HepG2 (cell line): ENCODE data around the gene IGF2BP1. TPM values are rescaled to one million over a fixed set of nuclear protein-coding genes. Genes with fewer than 3 reads are reported as not detected.

Experiments
- ARNT ChIP-seq: fragments of 450-650 bp; IDR thresholded peaks from 2 replicates; pipeline ENCODE4 v1.6.1; 2017
- ARNTL ChIP-seq: sonication (generic); formaldehyde crosslinking; IDR thresholded peaks from 2 replicates; pipeline ENCODE4 v1.4.0; 2020; ENCODE audit warnings: mild to moderate bottlenecking, missing genetic modification reagents
- CHCHD3 ChIP-seq: sonication (generic); formaldehyde crosslinking; IDR thresholded peaks from 2 replicates; pipeline ENCODE4 v1.8.0; 2022; ENCODE audit warnings: mild to moderate bottlenecking, missing genetic modification reagents, moderate library complexity
- CSRNP2 ChIP-seq: sonication (generic); formaldehyde crosslinking; conservative IDR thresholded peaks from 2 replicates; pipeline ENCODE4 v1.8.0; 2022; ENCODE audit warnings: low read depth, missing genetic modification reagents
- FLYWCH1 ChIP-seq: sonication (generic); formaldehyde crosslinking; IDR thresholded peaks from 2 replicates; pipeline ENCODE4 v1.8.1; 2023; ENCODE audit warnings: mild to moderate bottlenecking, missing genetic modification reagents
- FOXA3 ChIP-seq: IDR thresholded peaks from 2 replicates; pipeline ENCODE4 v1.6.1; 2016; ENCODE audit warnings: missing genetic modification reagents, missing compliant biosample characterization
- FOXO1 ChIP-seq: sonication (generic); formaldehyde crosslinking; IDR thresholded peaks from 2 replicates; pipeline ENCODE4 v1.4.0; 2020; ENCODE audit warnings: missing genetic modification reagents
- KDM6A ChIP-seq: IDR thresholded peaks from 2 replicates; pipeline ENCODE4 v1.6.1; 2016; ENCODE audit warnings: low read depth
- MAZ ChIP-seq, 2 experiments: sonication (generic) in 1 of 2; formaldehyde crosslinking in 1 of 2; IDR thresholded peaks; 2 replicates each; pipeline versions ENCODE4 v1.5.0 to v1.6.1; 2012 to 2020; ENCODE audit warnings: low read depth in 2 of 2, mild to moderate bottlenecking in 2 of 2, borderline replicate concordance in 1 of 2, improper control_type of control experiment in 1 of 2, low read length in 1 of 2, missing genetic modification reagents in 1 of 2, moderate library complexity in 1 of 2
- MYPOP ChIP-seq: sonication (generic); formaldehyde crosslinking; IDR thresholded peaks from 2 replicates; pipeline ENCODE4 v1.8.1; 2023; ENCODE audit warnings: mild to moderate bottlenecking, moderate library complexity, missing genetic modification reagents
- NFIB ChIP-seq: sonication (generic); formaldehyde crosslinking; IDR thresholded peaks from 2 replicates; pipeline ENCODE4 v1.9.0; 2021; ENCODE audit warnings: missing genetic modification reagents, mild to moderate bottlenecking, borderline replicate concordance
- PPARG ChIP-seq: conservative IDR thresholded peaks from 2 replicates; pipeline ENCODE4 v1.6.1; 2016; ENCODE audit warnings: missing biosample characterization, missing genetic modification reagents
- RBM39 ChIP-seq: fragments of 200-400 bp; formaldehyde crosslinking; IDR thresholded peaks from one replicate; pipeline ENCODE4 v1.6.1; 2018; ENCODE audit warnings: antibody characterized with exemption, mild to moderate bottlenecking, low read depth, low read length; ENCODE audit not compliant: poor library complexity, severe bottlenecking
- REL ChIP-seq: sonication (generic); formaldehyde crosslinking; conservative IDR thresholded peaks from 2 replicates; pipeline ENCODE4 v1.8.0; 2022; ENCODE audit warnings: mild to moderate bottlenecking, missing genetic modification reagents, moderate library complexity
- SALL1 ChIP-seq: sonication (generic); formaldehyde crosslinking; IDR thresholded peaks from 2 replicates; pipeline ENCODE4 v1.8.0; 2022; ENCODE audit warnings: mild to moderate bottlenecking, missing genetic modification reagents
- TEAD3 ChIP-seq: optimal IDR thresholded peaks from 2 replicates; pipeline ENCODE3; 2016; ENCODE audit warnings: borderline replicate concordance
- TFAP4 ChIP-seq: sonication (generic); IDR thresholded peaks from 2 replicates; pipeline ENCODE4 v1.6.1; 2016; ENCODE audit warnings: low read depth, borderline replicate concordance
- TOPORS ChIP-seq: sonication (generic); formaldehyde crosslinking; IDR thresholded peaks from 2 replicates; pipeline ENCODE4 v1.8.0; 2023; ENCODE audit warnings: mild to moderate bottlenecking, missing genetic modification reagents
- TP53 ChIP-seq: sonication (generic); formaldehyde crosslinking; conservative IDR thresholded peaks from 2 replicates; pipeline ENCODE4 v1.4.0; 2020; ENCODE audit warnings: missing genetic modification reagents
- ZFAT ChIP-seq: sonication (generic); formaldehyde crosslinking; conservative IDR thresholded peaks from 2 replicates; pipeline ENCODE4 v1.8.1; 2023; ENCODE audit warnings: missing genetic modification reagents, inconsistent platforms
- ZNF121 ChIP-seq: sonication (generic); formaldehyde crosslinking; IDR thresholded peaks from 2 replicates; pipeline ENCODE4 v1.5.0; 2020; ENCODE audit warnings: mild to moderate bottlenecking, missing genetic modification reagents
- ZNF777 ChIP-seq: sonication (generic); formaldehyde crosslinking; IDR thresholded peaks from 2 replicates; pipeline ENCODE4 v1.4.0; 2020; ENCODE audit warnings: missing genetic modification reagents
- ZNF816 ChIP-seq: sonication (generic); formaldehyde crosslinking; IDR thresholded peaks from 2 replicates; pipeline ENCODE4 v1.8.0; 2022; ENCODE audit warnings: missing genetic modification reagents, mild to moderate bottlenecking, borderline replicate concordance
- polyA plus RNA-seq, 8 experiments: library from polyadenylated mRNA; depleted of rRNA in 3 of 8; stranded (reverse) in 7 of 8; unstranded in 1 of 8; fragments of >200 nt; fragmentation: Illumina TruSeq in 4 of 8; extraction: Trizol in 4 of 8; gene quantifications; 2 replicates each; pipeline versions ENCODE4 v1.2.1 to v1.2.3, GENCODE V29; 2011 to 2016; ENCODE audit warnings: low read depth in 4 of 8, missing spikeins in 1 of 8, mixed read lengths in 1 of 8; ENCODE audit not compliant: insufficient read depth in 1 of 8
- total RNA-seq, 5 experiments: library from RNA; depleted of rRNA; stranded (reverse); fragments of >200 nt; fragmentation: Illumina TruSeq; extraction: Trizol; gene quantifications; 2 replicates each; pipeline ENCODE4 v1.2.3, GENCODE V29; 2016; ENCODE audit warnings: low read depth in 1 of 5
- TF ChIP-seq, protein P1 (sequence below): sonication (generic); formaldehyde crosslinking; IDR thresholded peaks from 2 replicates; pipeline ENCODE4 v1.5.1; 2020; ENCODE audit warnings: mild to moderate bottlenecking, missing genetic modification reagents, moderate library complexity

IGF2BP1 gene
- total and polyA plus RNA-seq, 2 of the 13 experiments (the other 11 are each of a cell fraction or from before 2014, with no cell fraction given), result 29.7 to 75.1 TPM

DNA sequence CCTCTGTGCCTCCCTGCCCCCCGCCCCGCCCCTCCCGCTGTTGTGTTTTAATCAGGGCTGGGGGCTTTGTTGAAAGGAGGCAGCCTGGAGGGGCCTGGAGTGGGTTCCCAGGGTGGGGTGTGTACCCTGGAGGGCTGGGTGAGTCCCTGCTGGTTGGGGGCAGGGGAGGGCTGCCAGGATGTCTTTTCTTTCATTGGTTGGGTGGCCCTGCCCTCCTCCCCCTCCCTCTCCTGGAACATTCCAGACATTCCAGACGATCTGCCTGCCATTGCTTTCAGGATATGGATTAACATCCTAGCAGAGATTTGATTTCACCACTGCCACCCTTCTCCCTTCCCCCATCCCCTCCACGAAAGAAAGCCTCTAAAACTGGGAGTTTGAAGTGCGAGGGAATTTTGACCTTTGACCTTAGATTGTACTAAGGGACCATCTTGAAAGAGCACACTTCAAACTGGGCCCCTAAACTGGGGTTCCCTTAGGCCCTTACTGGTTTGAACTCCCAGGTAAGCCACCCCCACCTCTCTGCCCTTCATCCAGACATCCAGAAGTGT, 25.3 kb downstream of the IGF2BP1 start (continued):
- no peak for TF ChIP-seq RBM39
- no peak for TF ChIP-seq CHCHD3 (CRISPR knock-in tag)
- no peak for TF ChIP-seq MYPOP (CRISPR knock-in tag)
- peak; percentile 22; the same call in 1 of the 2 replicates for TF ChIP-seq FOXA3 (CRISPR knock-in tag)
- TF ChIP-seq KDM6A, result no peak; the same call in 1 of the 2 replicates
- no peak for TF ChIP-seq TOPORS (CRISPR knock-in tag)
- TF ChIP-seq TEAD3, result peak; percentile 99
- TF ChIP-seq, protein P1, sequence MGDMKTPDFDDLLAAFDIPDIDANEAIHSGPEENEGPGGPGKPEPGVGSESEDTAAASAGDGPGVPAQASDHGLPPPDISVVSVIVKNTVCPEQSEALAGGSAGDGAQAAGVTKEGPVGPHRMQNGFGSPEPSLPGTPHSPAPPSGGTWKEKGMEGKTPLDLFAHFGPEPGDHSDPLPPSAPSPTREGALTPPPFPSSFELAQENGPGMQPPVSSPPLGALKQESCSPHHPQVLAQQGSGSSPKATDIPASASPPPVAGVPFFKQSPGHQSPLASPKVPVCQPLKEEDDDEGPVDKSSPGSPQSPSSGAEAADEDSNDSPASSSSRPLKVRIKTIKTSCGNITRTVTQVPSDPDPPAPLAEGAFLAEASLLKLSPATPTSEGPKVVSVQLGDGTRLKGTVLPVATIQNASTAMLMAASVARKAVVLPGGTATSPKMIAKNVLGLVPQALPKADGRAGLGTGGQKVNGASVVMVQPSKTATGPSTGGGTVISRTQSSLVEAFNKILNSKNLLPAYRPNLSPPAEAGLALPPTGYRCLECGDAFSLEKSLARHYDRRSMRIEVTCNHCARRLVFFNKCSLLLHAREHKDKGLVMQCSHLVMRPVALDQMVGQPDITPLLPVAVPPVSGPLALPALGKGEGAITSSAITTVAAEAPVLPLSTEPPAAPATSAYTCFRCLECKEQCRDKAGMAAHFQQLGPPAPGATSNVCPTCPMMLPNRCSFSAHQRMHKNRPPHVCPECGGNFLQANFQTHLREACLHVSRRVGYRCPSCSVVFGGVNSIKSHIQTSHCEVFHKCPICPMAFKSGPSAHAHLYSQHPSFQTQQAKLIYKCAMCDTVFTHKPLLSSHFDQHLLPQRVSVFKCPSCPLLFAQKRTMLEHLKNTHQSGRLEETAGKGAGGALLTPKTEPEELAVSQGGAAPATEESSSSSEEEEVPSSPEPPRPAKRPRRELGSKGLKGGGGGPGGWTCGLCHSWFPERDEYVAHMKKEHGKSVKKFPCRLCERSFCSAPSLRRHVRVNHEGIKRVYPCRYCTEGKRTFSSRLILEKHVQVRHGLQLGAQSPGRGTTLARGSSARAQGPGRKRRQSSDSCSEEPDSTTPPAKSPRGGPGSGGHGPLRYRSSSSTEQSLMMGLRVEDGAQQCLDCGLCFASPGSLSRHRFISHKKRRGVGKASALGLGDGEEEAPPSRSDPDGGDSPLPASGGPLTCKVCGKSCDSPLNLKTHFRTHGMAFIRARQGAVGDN (CRISPR knock-in tag), result peak; percentile 57
- TF ChIP-seq ARNTL (CRISPR knock-in tag), result no peak
- no peak for TF ChIP-seq ZNF777
- TF ChIP-seq FOXO1, result no peak
- no peak for TF ChIP-seq PPARG (CRISPR knock-in tag)
- TF ChIP-seq REL (CRISPR knock-in tag), result no peak
- TF ChIP-seq ARNT, result no peak
- TF ChIP-seq ZFAT (CRISPR knock-in tag), result no peak
- TF ChIP-seq CSRNP2, result no peak
- TF ChIP-seq TP53 (CRISPR knock-in tag), result no peak
- TF ChIP-seq ZNF121 (CRISPR knock-in tag), result no peak
- peak; percentile 31; the same call in 1 of the 2 replicates for TF ChIP-seq SALL1
- no peak for TF ChIP-seq ZNF816 (CRISPR knock-in tag)
- TF ChIP-seq MAZ (IDR thresholded peaks at IDR 0.05; ENCODE audit: borderline replicate concordance, low read depth, low read length), result peak; percentile 59; the same call in 1 of the 2 replicates
- no peak for TF ChIP-seq MAZ (CRISPR knock-in tag; IDR thresholded peaks at IDR 0.05; ENCODE audit: low read depth)
- TF ChIP-seq NFIB (CRISPR knock-in tag), result no peak
- TF ChIP-seq FLYWCH1 (CRISPR knock-in tag), result no peak
- no peak for TF ChIP-seq TFAP4
